Measurements from ENCODE around the gene ADAMTS8. TPM values are rescaled to one million over a fixed set of nuclear protein-coding genes. Genes with fewer than 3 reads are reported as not detected.

The ADAMTS8 gene
- total and polyA plus RNA-seq, 2 experiments from 2014 or later, result 3.8 to 6.6 TPM

- peak in 1 of 2 donors; percentile 50 for DNase-seq (ENCODE audit: low read depth in 1 of 2, low spot score in 1 of 2)
- TF ChIP-seq, protein P1, sequence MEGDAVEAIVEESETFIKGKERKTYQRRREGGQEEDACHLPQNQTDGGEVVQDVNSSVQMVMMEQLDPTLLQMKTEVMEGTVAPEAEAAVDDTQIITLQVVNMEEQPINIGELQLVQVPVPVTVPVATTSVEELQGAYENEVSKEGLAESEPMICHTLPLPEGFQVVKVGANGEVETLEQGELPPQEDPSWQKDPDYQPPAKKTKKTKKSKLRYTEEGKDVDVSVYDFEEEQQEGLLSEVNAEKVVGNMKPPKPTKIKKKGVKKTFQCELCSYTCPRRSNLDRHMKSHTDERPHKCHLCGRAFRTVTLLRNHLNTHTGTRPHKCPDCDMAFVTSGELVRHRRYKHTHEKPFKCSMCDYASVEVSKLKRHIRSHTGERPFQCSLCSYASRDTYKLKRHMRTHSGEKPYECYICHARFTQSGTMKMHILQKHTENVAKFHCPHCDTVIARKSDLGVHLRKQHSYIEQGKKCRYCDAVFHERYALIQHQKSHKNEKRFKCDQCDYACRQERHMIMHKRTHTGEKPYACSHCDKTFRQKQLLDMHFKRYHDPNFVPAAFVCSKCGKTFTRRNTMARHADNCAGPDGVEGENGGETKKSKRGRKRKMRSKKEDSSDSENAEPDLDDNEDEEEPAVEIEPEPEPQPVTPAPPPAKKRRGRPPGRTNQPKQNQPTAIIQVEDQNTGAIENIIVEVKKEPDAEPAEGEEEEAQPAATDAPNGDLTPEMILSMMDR (IDR thresholded peaks at IDR 0.05; ENCODE audit: low read depth, low read length), result no peak
These were observed 35.9 kb upstream of the ADAMTS8 start for GRCh38 chr11:130464291-130464812.

DNA sequence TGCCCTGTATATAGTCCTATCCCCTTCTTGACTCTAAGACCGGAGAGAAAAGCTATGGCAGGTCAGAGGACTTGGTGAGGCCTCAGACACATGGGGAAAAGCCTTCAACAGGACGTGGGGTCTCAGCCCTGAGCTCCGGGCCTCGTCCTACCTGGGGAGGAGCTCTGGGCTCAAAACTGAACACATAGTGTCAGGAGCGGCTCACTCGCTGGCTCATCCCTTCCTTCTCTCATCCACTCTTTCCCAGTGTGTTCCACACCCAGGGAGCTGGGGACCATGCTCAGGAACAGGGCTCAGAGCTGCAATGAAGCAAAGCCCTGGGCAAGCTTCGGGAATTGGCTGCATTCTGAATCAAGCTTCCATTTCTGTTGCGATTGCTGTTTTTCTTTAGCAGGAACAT is 34.5 kb upstream of the ADAMTS8 start:
- Histone ChIP-seq H3K4me1 (ENCODE audit: low read depth) (no peaks in the 10 kb centered on the region), H3K36me3 (peaks cover 2% of the 10 kb centered on the region)
- TF ChIP-seq, protein P1 (IDR thresholded peaks at IDR 0.05; ENCODE audit: low read depth, low read length), result no peak

More at GRCh38 chr11:130464291-130464812, 35.9 kb upstream of the ADAMTS8 start:
- Histone ChIP-seq H3K27me3 (no peaks in the 10 kb centered on the region), H3K9me3 (ENCODE audit: low read depth) (no peaks in the 10 kb centered on the region), H3K36me3 (peaks cover 2% of the 10 kb centered on the region), H3K27ac (no peak overlapping the region), H3K4me3 (no peak overlapping the region), H3K4me1 (ENCODE audit: low read depth) (no peaks in the 10 kb centered on the region)

DNA sequence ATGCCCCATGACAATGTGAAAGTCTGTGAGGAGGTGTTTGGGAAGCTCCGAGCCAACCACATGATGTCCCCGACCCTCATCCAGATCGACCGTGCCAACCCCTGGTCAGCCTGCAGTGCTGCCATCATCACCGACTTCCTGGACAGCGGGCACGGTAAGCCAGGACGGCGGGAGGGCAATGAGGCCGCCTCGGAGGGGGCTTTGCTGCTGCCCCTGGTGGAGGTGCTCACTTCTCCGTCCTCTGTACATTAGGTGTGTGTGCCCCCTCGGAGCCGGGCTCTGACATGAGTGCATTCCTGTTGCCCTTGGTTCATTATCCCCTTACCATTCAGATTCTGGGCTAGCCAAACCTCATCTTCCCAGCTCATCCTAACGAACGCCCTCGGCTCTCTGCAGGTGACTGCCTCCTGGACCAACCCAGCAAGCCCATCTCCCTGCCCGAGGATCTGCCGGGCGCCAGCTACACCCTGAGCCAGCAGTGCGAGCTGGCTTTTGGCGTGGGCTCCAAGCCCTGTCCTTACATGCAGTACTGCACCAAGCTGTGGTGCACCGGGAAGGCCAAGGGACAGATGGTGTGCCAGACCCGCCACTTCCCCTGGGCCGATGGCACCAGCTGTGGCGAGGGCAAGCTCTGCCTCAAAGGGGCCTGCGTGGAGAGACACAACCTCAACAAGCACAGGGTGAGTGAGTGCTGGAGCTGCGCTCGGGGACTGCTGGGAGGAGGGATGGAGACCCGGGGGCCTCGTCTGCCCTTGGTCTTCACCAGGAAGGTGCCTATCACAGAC is 33.9 kb upstream of the ADAMTS8 start:
- TF ChIP-seq, protein P1 (IDR thresholded peaks at IDR 0.05; ENCODE audit: low read depth, low read length), result no peak
- Histone ChIP-seq H3K9me3 (ENCODE audit: low read depth) (no peaks in the 10 kb centered on the region), H3K4me1 (ENCODE audit: low read depth) (no peaks in the 10 kb centered on the region), H3K4me3 (no peak overlapping the region), H3K36me3 (peaks cover 2% of the 10 kb centered on the region), H3K27me3 (no peaks in the 10 kb centered on the region), H3K27ac (no peak overlapping the region)
- no peak for DNase-seq (ENCODE audit: low read depth in 1 of 2, low spot score in 1 of 2)

More for the DNA sequence above, 34.5 kb upstream of the ADAMTS8 start:
- Histone ChIP-seq H3K27ac (no peak overlapping the region), H3K9me3 (ENCODE audit: low read depth) (no peaks in the 10 kb centered on the region), H3K4me3 (no peak overlapping the region), H3K27me3 (no peaks in the 10 kb centered on the region)
- no peak for DNase-seq (ENCODE audit: low read depth in 1 of 2, low spot score in 1 of 2)

- peaks cover 2% of the 10 kb centered on the region for H3K36me3 ChIP-seq
- no peak overlapping the region for H3K4me3 ChIP-seq
- TF ChIP-seq, protein P1 (IDR thresholded peaks at IDR 0.05; ENCODE audit: low read depth, low read length), result no peak
- H3K4me1 ChIP-seq (ENCODE audit: low read depth), result peaks cover 8% of the 10 kb centered on the region
- H3K27ac ChIP-seq, result no peak overlapping the region
- no peaks in the 10 kb centered on the region for H3K9me3 ChIP-seq (ENCODE audit: low read depth)
- no peaks in the 10 kb centered on the region for H3K27me3 ChIP-seq
- DNase-seq (ENCODE audit: low read depth in 1 of 2, low spot score in 1 of 2), result no peak
These were observed 31.1 kb upstream of the ADAMTS8 start for GRCh38 chr11:130459521-130459920.

DNA sequence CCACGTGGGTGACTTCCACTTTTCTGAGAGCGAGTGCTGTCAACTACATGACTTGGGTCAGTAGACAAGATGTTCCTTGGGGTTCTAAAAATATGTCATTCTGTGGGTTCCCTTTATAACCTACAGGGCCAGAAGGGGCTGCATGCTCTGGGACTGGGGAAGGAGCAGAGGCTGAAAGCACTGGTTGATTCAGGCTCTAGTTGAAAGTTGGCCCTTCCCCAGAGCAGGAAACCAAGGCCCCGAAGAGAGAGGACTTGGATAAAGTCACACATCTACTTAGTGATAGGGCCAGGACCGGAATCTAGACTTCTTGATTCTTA is 30.0 kb upstream of the ADAMTS8 start:
- H3K4me1 ChIP-seq (ENCODE audit: low read depth), result peaks cover 15% of the 10 kb centered on the region
- no peak overlapping the region for H3K4me3 ChIP-seq
- H3K27ac ChIP-seq, result no peak overlapping the region
- DNase-seq (ENCODE audit: low read depth in 1 of 2, low spot score in 1 of 2), result no peak
- TF ChIP-seq, protein P1 (IDR thresholded peaks at IDR 0.05; ENCODE audit: low read depth, low read length), result no peak
- no peaks in the 10 kb centered on the region for H3K9me3 ChIP-seq (ENCODE audit: low read depth)
- H3K27me3 ChIP-seq, result no peaks in the 10 kb centered on the region
- peaks cover 2% of the 10 kb centered on the region for H3K36me3 ChIP-seq
